CD14-positive monocyte (primary cell): ENCODE data around the gene ARL4D. TPM values are rescaled to one million over a fixed set of nuclear protein-coding genes. Genes with fewer than 3 reads are reported as not detected.
"Not testable (repeated sequence)": the region's sequence is repeated elsewhere in the genome, so short reads cannot be mapped to it uniquely, and the experiment has no call there.

Source experiments
- DNase-seq, 3 donors: peaks; one replicate each; pipeline ENCODE4 v3.0.0-alpha.2; 2011 to 2022
- H2AFZ ChIP-seq: 2 replicates; pipeline ENCODE4 v1.6.0; 2012; ENCODE audit warnings: mild to moderate bottlenecking, low read depth, low read length, inconsistent platforms; ENCODE audit not compliant: insufficient read depth, poor library complexity, severe bottlenecking
- H3K27ac ChIP-seq, 2 donors: 1 replicate in 1 of 2; 2 replicates in 1 of 2; pipeline ENCODE4 v1.5.1; 2012 to 2013; ENCODE audit warnings: low read length in 2 of 2, control low read depth in 1 of 2, inconsistent platforms in 1 of 2, low read depth in 1 of 2, mild to moderate bottlenecking in 1 of 2
- H3K27me3 ChIP-seq, 2 donors: one replicate each; pipeline versions ENCODE4 v1.6.0 to v1.6.1; 2011 to 2013; ENCODE audit warnings: low read length in 2 of 2; ENCODE audit not compliant: control insufficient read depth in 2 of 2, insufficient read depth in 2 of 2
- H3K36me3 ChIP-seq, 2 donors: replicated peaks in 1 of 2; 1 replicate in 1 of 2; 2 replicates in 1 of 2; pipeline versions ENCODE4 v1.5.1 to v1.6.1; 2012 to 2013; ENCODE audit warnings: low read length in 2 of 2, control low read depth in 1 of 2, inconsistent platforms in 1 of 2, mild to moderate bottlenecking in 1 of 2; ENCODE audit not compliant: insufficient read depth in 2 of 2, control insufficient read depth in 1 of 2
- H3K4me1 ChIP-seq, 2 donors: 1 replicate in 1 of 2; 2 replicates in 1 of 2; pipeline versions ENCODE4 v1.5.1 to v1.6.1; 2012 to 2013; ENCODE audit warnings: low read length in 2 of 2, control low read depth in 1 of 2, inconsistent platforms in 1 of 2, mild to moderate bottlenecking in 1 of 2, moderate library complexity in 1 of 2; ENCODE audit not compliant: insufficient read depth in 2 of 2, control insufficient read depth in 1 of 2
- H3K4me2 ChIP-seq: replicated peaks from 2 replicates; pipeline ENCODE3; 2012; ENCODE audit warnings: low read length, moderate library complexity, mild to moderate bottlenecking; ENCODE audit not compliant: poor library complexity, severe bottlenecking; ENCODE audit errors: extremely low read depth
- H3K4me3 ChIP-seq, 3 experiments: fragments of 200-600 bp in 1 of 3; sonication (generic) in 1 of 3; replicated peaks in 1 of 3; 1 replicate in 2 of 3; 2 replicates in 1 of 3; pipeline ENCODE4 v1.5.1; 2011 to 2013; ENCODE audit warnings: low read length in 3 of 3, mild to moderate bottlenecking in 3 of 3, control low read depth in 2 of 3, low read depth in 2 of 3, inconsistent platforms in 1 of 3, moderate library complexity in 1 of 3
- H3K79me2 ChIP-seq: 2 replicates; pipeline ENCODE4 v1.6.0; 2012; ENCODE audit warnings: mild to moderate bottlenecking, control low read depth, inconsistent platforms, low read length, moderate library complexity; ENCODE audit not compliant: insufficient read depth
- H3K9ac ChIP-seq: 2 replicates; pipeline ENCODE4 v1.6.0; 2017; ENCODE audit warnings: low read length, mild to moderate bottlenecking; ENCODE audit not compliant: insufficient read depth, poor library complexity, severe bottlenecking
- H3K9me3 ChIP-seq, 2 donors: replicated peaks in 1 of 2; 1 replicate in 1 of 2; 2 replicates in 1 of 2; pipeline versions ENCODE4 v1.5.1 to v1.6.1; 2012 to 2013; ENCODE audit warnings: low read length in 2 of 2, control low read depth in 1 of 2; ENCODE audit not compliant: control insufficient read depth in 1 of 2, insufficient read depth in 1 of 2
- H4K20me1 ChIP-seq: 2 replicates; pipeline ENCODE4 v1.6.0; 2012; ENCODE audit warnings: mild to moderate bottlenecking, low read length, control low read depth, moderate library complexity; ENCODE audit not compliant: insufficient read depth
- H3K27ac Mint-ChIP-seq, 7 donors: one replicate each; pipeline ENCODE4 v1.8.0; 2020; ENCODE audit warnings: mild to moderate bottlenecking in 7 of 7, mixed read lengths in 7 of 7, moderate library complexity in 6 of 7, inconsistent platforms in 2 of 7
- H3K27me3 Mint-ChIP-seq, 3 donors: one replicate each; pipeline ENCODE4 v1.8.0; 2021 to 2022; ENCODE audit warnings: low read depth in 3 of 3, mild to moderate bottlenecking in 3 of 3, mixed read lengths in 3 of 3, moderate library complexity in 3 of 3, inconsistent platforms in 1 of 3
- H3K36me3 Mint-ChIP-seq, 2 donors: one replicate each; pipeline ENCODE4 v1.8.0; 2020; ENCODE audit warnings: mixed read lengths in 2 of 2, inconsistent platforms in 1 of 2, mild to moderate bottlenecking in 1 of 2
- H3K4me1 Mint-ChIP-seq: one replicate; pipeline ENCODE4 v1.8.0; 2020; ENCODE audit warnings: mild to moderate bottlenecking, mixed read lengths
- H3K4me3 Mint-ChIP-seq, 2 donors: one replicate each; pipeline ENCODE4 v1.8.0; 2020; ENCODE audit warnings: mild to moderate bottlenecking in 2 of 2, mixed read lengths in 2 of 2, moderate library complexity in 1 of 2
- H3K9me3 Mint-ChIP-seq, 7 donors: one replicate each; pipeline ENCODE4 v1.8.0; 2020 to 2022; ENCODE audit warnings: mixed read lengths in 7 of 7, mild to moderate bottlenecking in 6 of 7, moderate library complexity in 6 of 7, inconsistent platforms in 2 of 7
- CTCF ChIP-seq: fragments of 200-600 bp; IDR thresholded peaks from one replicate; pipeline ENCODE4 v1.8.0; 2022; ENCODE audit warnings: antibody characterized with exemption, mild to moderate bottlenecking
- WGBS: methylation state at CpG from one replicate; pipeline ENCODE4 v1.1.5; 2013; ENCODE audit warnings: missing lambda C conversion rate; ENCODE audit not compliant: insufficient coverage; 5-methylcytosine and 5-hydroxymethylcytosine counted together
- intact Hi-C, 2 donors: fragments of 100-400 bp; cut with micrococcal nuclease; formaldehyde crosslinking; loops; one replicate each; pipeline versions ENCODE4 v1.15.0 to v1.15.1; 2023
- polyA plus RNA-seq, 3 donors: library from polyadenylated mRNA; depleted of rRNA in 1 of 3; unstranded in 2 of 3; stranded (reverse) in 1 of 3; fragments of 300-500 nt in 2 of 3; fragments of >200 nt in 1 of 3; fragmentation: Illumina TruSeq in 2 of 3; gene quantifications; 1 replicate in 2 of 3; 2 replicates in 1 of 3; pipeline ENCODE4 v1.2.3, GENCODE V29; 2012 to 2021

ARL4D gene
- polyA plus RNA-seq, 3 donors: 0.75 to 2.4 (median 1.7) TPM

- TF ChIP-seq CTCF: no peak
- DNase-seq: no peak
- H4K20me1 ChIP-seq: no peaks in the 10 kb centered on the region
- no peak overlapping the region for H3K4me2 ChIP-seq
- H3K36me3 ChIP-seq: no peaks in the 10 kb centered on the region
- no peak overlapping the region for H3K27ac ChIP-seq
- Mint-ChIP-seq H3K9me3 (peaks cover 0 to 5% (median 0%) of the 10 kb centered on the region in 7 donors), H3K27ac (no peak overlapping the region), H3K27me3 (peaks cover 0 to 4% (median 1%) of the 10 kb centered on the region in 3 donors), H3K4me3 (no peak overlapping the region), H3K36me3 (peaks cover 0 to 3% of the 10 kb centered on the region in 2 donors), H3K4me1 (peaks cover 27% of the 10 kb centered on the region)
- intact Hi-C loops: loop anchor here in 1 of 2 donors (2.0 kb wide), 1 partner anchor 13 kb away; no protein-coding TSS in a partner anchor
- H3K9ac ChIP-seq: no peak overlapping the region
- 100% methylated on average over 2 of the region's 4 CpGs for WGBS
- no peaks in the 10 kb centered on the region for H3K9me3 ChIP-seq
- no peak overlapping the region for H2AFZ ChIP-seq
- peaks cover 22 to 25% of the 10 kb centered on the region in 2 donors for H3K4me1 ChIP-seq
- H3K79me2 ChIP-seq: no peaks in the 10 kb centered on the region
- H3K4me3 ChIP-seq: no peak overlapping the region
- H3K27me3 ChIP-seq: no peaks in the 10 kb centered on the region
These were observed 25.4 kb upstream of the ARL4D start for GRCh38 chr17:43373356-43373755.

GRCh38 chr17:43375915-43376314, 22.9 kb upstream of the ARL4D start:
- H3K36me3 ChIP-seq, H3K4me2 ChIP-seq, H4K20me1 ChIP-seq, H3K4me3 Mint-ChIP-seq, H3K27me3 ChIP-seq, H3K27me3 Mint-ChIP-seq, H3K79me2 ChIP-seq, H3K4me3 ChIP-seq, intact Hi-C loops, H3K36me3 Mint-ChIP-seq, H3K9ac ChIP-seq, H2AFZ ChIP-seq, H3K27ac ChIP-seq, H3K27ac Mint-ChIP-seq, DNase-seq: not testable (repeated sequence)
- H3K4me1 Mint-ChIP-seq: peaks cover 16% of the 10 kb centered on the region
- 100% methylated on average over 1 of the region's 4 CpGs for WGBS
- peaks cover 5 to 26% (median 20%) of the 10 kb centered on the region in 7 donors for H3K9me3 Mint-ChIP-seq
- Histone ChIP-seq H3K4me1 (peaks cover 15% of the 10 kb centered on the region in 2 donors), H3K9me3 (peaks cover 19 to 21% of the 10 kb centered on the region in 2 donors)
